CD4-positive, alpha-beta T cell treated with Interleukin-12 subunit alpha and Interleukin-12 subunit beta, for 1 hour (primary cell): ENCODE results near the gene GLS.
"Not testable (repeated sequence)": the region's sequence is repeated elsewhere in the genome, so short reads cannot be mapped to it uniquely, and the experiment has no call there.

ENCODE experiments used
- DNase-seq: peaks from one replicate; pipeline ENCODE4 v3.0.0-alpha.2; 2020

Gene GLS

DNA sequence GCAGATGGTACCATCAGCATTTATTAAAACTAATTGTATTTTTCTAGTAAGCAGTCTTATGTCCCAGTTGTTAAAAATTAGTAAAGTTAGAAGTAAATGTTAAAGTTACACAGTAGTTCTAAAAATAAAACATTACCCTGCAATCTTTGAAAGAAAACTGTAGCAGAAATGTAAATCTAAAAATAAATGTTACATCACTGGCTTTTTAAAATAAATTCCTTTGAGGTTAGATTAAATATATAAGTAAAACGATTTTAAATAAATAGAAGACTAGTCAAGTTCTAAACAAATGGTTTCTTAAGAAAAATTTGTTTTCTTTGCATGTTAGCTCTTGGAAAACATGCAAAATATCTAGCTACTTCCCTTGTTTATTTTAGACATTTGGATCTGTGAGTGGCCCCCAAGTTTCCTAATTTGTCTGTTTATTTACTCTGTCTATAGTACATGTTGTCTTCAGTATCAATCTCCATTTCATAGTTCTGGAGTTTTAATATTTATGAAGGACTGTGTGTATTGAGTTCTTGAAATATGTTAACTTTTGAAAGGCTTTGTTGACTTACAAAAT, 58.2 kb downstream of the GLS start:
- DNase-seq: no peak

DNA sequence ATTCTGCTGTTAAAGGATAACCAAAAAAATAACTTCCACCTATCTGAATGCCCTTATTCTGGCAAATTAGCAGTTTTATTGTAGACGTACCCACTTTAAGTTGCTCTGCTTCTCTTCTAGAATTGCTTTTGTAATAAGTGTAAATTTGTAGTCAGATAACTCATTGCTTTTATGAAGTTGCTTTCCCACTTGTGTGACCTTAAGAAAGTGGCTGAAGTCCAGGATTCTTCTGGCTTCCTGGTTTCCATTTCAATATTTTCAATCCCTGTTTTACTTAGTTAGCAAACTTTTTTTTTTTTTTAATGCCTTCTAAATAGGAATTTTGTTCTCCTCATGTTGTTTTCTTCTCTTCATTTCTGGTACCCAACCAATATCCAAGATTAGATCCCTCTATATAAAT, 59.8 kb downstream of the GLS start:
- DNase-seq: no peak

DNA sequence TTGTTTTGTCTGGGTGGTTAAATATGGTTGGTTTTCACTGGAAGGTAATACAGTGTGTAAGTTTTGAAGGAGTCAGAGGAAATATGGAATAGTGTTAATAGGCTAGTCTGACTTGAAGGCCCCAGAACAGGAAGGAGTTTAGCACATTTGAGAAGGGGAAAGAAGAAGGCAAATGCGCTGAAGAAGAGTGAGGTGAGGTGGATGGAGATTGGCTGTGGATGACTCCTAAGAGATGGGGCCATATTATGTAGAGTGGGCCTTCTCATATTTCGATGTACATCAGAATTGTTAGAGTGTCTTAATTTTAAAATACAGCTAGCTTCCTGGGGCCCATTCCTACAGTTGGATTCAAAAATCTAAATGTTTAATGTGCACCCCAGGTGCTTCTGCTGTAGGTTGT, 61.0 kb downstream of the GLS start:
- no peak for DNase-seq

DNA sequence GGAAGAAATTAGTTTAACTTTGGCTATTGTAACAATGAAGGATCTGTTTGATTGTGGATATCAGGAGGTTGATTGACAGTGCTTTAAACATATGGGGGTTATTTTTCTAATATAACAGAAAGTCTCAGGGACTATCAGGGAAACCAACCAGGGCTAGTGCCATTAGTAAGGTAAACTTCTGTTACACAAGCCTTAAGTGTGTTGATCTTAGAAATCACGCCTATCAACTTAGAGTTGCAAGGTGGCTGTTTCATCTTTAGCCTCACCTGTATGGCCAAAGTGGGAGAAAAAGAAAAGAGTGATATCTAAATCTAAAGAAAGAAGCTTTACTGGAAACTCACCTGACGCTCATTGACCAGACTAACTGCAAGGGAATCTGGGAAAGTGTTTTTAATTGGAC, 62.1 kb downstream of the GLS start:
- DNase-seq: no peak

DNA sequence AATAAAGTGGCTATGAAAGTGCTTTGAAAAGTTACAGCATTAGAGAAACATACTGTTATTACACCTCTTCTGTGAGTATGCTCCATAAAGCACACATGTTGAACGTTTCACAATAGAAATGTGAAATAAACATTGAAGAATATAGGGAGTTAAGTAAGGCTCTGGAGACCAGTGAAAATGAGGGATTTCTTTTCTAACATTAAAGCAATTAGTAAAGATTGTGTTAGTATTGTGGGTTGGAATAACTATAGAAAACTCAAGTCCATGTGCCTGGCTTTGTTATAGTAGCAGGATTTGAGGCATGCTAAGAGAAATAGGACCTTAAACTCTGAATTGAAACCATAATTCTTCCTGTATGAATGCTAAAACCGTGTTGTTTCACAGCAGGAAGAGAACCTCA, 63.1 kb downstream of the GLS start:
- DNase-seq: no peak

DNA sequence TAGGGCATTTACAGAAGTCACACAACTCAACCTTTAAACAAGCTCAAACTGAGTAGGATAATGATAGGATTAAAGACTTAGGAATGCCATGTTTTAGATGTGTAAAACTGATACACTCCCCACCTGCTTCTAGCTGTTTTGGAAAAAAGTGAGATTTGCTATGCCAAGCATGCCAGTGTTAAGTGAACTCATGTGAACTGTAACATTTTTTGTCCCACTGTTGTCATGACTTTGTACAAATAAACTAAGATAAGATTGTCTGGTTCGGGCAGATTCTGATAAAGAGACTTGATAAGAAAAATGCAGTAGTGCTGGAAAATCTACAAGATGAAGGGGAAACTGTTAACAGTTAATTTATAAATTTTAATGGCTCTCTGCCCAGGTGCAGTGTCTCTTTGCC, 66.5 kb downstream of the GLS start:
- DNase-seq: peak; percentile 21

DNA sequence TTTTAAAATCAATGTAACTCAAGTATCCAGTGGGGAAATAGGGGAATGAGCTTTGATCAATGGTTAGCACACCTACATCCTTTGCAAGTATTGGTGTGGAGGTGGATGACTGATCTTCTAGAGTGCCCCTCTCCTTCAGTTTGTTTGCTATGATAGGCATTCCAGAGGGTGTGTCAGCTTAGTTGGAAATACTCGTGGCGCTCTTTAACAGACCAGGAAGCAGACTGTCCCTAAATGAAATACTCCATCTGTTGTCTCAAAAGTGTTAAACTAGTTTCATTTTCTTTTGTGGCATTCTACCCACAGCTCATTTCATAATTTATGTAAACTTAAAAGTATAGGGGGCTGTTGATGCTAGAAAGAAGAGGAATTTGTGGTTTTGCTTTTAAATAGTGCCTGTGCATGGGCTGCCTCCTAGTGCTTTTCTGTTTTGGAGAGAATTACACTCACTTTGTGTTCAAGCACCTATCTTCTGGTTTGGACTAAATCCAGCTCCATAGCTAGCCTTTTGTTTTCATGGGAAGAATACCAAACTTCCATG, 67.2 kb downstream of the GLS start:
- DNase-seq: peak; percentile 38

DNA sequence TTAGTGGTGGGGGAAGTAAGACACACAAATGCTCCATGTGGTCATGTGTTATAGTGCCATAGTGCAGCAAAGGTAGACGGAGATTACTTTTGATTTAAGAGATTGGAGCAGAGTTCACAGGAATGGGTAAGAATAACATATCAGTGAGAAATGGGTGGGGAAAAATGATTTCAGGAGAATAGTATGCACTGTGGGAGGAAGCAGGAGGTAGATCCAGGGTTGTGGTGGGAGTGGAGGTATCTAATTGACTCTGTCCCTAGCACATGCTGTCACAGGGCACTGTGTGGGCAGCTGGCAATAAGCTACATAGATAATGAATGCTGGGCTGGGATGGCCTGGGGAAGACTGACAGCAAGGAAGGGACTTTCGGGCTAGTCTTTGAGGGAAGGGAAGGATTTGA, 68.0 kb downstream of the GLS start:
- DNase-seq: no peak

DNA sequence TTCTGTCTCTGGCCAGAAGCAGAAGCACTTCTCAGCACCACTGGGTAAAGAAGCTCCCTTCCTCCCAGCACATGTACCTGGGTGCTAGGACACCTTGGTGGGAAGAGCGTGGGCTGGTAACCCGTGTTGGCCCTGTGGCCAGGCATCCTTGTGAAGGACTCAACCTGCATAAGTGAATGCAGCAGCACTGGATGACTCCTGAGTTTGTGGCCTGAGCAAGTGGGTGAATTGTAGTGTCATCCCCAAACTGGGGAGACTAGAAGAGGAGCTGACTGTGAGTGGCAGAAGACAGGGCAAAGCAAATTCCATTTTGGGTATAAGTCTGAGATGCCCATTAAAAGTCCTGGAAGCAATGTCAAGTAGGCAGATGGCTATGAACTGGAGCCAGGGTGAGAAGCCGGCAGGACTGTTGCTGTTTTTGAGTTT, 70.0 kb downstream of the GLS start:
- DNase-seq: no peak

DNA sequence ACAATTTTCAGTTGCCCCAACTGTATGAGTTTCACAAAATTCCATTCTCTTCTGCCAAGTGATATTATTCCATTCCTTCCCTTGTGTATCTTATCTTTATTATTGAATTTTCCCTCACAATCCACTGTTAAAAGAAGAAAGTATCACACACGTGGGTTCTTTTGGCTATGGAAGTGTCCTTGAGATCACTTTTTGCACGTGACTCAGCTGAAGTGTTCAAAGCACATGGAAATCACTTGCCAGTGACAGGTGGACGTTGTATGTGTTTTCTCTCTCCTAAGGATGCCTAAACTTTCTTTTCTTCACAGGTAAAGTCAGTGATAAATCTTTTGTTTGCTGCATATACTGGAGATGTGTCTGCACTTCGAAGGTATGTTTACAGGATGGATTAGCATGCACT, 72.6 kb downstream of the GLS start:
- no peak for DNase-seq

DNA sequence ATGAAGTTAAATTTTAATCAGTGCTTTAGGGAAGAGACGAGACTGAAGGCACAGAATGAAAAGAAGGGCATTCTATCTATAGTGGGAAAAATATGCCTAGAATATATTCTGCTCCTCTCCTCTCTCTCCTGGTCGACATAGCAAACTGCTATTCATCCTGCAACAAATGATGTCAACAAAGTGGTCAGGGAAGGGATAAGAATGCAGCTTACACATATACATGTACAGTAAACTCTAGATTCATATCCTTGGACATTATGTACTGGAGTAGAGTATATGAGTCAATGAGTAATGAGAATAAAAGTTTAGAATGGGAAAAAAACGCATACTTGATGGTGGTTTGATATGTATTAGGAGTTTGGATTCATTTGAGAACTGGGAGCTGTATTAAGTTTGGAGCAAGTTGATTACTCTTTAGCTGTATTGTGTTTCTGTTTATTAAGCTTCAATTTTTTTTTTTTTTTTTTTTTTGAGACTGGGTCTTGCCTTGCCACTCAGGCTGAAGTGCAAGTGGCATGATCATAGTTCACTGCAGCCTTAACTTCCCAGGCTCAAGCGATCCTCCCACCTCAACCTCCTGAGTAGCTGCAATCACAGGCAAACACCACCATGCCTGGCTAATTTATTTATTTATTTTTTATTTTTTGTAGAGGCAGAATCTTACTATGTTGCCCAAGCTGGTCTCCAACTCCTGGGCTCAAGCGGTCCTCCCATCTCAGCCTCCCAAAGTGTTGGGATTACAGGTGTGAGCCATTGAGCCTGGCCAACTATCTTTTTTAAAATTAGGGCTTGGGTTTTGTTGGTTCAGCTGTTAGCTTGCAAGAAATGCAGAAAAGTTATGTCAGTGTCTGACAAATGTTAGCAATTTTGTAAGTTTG, 79.5 kb downstream of the GLS start:
- DNase-seq: no peak

DNA sequence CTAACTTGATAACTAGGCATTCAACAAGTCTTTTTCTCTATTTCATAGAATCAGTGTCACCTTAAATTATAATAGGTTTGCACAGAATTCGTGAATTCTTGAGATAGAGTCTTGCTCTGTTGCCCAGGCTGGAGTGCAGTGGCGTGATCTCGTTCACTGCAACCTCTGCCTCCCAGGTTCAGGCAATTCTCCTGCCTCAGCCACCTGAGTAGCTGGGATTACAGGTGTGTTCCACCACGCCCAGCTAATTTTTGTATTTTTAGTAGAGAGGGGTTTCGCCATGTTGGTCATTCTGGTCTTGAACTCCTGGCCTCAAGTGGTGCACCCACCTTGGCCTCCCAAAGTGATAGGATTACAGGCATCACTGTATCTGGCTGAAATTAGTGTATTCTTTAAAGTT, 80.5 kb downstream of the GLS start:
- not testable (repeated sequence) for DNase-seq

DNA sequence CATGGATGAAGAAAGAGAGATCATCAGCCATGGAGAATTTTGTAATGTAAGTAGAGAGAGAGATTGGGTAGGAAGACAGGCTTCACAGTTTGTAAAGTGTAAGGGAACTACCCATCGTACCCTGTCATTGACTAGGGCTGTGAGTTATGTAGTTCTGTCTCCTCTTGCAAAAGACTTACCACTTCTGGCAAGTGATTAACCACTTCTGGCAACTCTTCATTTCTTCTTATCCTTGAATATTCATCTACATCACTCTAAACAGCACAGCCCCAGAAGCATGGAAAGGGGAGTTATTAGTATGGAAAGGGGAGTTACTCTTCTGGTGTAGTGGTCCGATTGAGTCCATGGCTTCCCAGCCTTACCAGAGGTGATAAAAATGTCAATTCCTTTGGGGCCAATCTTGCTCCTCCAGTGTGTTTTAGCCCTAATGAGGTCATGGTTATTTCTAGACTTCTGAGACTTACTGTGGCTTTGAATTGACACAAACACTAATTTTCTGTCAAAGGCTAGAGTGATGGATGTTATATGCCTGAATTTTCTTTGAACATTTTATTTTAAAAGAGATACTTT, 81.4 kb downstream of the GLS start:
- no peak for DNase-seq

DNA sequence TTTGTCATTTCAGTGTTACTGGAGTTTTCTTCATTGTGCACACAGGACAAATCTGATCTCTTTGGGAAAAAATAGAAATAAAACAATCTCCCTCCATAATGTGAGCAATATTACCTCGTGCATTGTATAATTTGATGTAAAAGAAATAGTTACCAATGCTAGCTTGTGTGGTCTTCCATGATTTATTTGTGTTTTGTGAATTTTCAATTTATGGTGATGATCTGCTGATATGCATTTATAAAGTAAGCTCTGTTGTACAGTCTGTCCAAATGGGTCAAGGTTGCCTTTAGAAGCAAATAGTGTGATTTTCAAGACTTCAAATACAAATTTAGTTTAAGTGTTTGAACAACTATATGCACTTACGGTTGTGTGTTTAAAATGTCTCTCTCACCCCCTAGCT, 82.5 kb downstream of the GLS start:
- DNase-seq: no peak

DNA sequence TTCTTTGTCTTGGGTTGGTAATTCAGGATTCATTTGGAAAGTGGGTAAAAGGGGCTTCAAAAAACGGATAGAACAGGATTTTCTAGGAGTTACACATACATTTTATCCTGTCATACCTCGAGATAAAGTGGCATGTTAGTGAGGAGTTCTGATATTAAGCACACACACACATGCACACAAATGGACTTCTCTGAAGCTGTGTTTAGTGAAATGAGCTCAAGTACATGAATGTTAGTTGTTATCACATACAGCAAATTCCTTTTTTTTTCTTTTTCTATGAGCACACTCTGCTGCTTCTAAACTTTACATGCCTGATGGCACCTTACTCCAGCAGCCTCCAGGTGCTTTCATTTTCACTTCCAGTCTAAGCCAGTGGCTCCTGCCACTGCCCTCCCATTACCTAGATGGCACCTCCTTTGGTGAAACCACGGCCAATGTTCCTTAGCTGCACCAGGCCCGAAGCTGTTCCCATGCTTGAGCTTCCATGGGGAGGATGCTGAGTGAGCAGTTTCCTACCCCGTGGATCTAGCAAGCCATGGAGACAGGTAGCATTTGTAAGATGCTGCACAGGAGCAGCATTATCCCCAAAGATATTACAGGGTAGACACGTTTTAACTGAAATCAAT, 83.7 kb downstream of the GLS start:
- DNase-seq: peak; percentile 14

DNA sequence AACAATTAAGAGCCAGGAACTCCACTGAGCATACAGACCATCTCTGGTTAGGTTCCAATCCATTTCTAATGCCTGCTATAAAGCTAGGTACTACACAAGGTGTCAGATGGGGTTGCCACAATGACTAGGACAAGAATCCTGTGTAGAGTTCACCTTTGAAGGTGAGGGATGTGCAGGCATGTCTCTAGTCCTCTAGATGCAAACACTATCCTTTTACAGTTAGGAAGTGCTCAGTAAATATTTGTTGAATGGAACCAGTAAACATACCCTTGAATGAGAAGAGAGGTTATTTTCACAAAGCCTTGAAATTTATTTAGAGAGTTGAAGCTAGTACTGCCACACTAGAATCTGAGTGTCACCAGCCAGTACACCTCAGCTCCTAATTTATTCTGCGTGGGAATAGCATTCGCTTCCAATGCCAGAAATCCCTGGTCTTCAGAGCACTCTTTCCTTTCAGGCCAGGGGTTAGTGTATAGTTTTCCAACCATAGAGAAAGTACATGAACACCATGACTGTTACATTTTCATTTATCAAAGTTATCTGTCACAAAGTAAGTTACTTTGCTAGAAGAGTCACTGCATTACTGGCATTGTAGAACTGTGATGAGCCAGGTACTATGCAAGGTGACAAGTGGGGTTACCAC, 85.1 kb downstream of the GLS start:
- DNase-seq: no peak

DNA sequence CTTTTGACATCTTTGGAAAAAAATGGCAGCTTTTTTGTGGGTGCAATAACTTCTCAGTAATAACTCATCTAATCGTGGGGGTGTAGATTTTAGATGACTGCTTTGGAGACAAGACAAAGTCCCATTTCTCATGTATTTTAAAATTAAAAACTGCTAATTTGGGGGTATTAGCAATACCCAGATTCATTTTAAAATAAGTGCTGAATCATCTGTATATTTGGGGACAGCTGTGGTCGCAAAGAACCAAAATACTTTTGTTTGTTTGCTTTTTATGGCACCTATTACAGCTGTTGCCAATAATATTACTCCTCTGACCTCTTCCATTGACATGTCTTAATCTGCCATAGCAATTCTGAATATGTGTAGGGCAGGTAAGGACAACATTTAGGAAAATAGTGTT, 87.9 kb downstream of the GLS start:
- DNase-seq: no peak

DNA sequence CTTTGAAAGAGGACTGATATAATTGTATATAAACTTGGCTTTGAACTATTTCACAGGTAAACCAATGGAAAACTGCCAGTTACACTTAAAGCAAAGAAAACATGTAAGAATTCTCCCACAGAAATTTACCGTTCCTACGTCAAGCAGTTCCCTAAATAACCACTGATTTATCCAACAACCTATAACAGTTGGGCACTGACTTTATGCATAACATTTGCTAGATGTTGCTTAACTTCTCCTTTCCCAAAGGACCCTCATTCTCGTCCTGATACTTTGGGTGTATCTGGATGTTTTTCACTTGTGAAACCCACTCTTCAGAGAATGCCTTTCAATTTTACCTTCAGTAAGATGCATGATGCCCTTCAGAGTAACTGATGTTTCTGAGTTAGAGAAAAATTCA, 89.5 kb downstream of the GLS start:
- no peak for DNase-seq

DNA sequence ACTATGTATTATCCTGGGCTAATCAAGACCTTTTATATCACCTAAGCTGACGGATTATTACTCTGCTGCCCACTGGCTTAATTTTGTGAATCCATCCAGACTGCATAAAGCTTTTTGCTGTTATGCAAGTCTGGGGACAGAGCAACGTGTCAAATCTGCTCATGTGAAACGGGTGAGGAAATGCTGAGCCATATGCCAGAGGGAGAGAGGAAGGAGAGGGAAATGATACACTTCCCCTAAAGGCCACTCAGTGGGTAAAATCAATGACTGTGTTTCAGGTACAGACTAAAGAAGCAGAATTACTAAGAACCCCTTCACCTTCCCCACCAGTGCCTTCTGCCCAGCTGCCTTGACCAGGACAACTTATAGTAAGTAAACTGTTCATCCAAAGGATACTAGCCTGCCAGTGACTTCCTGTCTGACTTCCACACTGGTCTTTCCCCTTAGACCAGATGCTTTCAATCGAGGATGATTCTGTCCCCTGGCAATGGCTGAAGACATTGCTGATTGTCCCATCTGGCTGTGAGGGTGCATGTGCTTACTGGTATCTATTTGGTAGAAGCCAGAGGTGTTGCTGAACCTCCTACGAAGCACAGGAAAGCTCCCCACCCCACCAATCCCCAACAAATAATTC, 90.4 kb downstream of the GLS start:
- no peak for DNase-seq

DNA sequence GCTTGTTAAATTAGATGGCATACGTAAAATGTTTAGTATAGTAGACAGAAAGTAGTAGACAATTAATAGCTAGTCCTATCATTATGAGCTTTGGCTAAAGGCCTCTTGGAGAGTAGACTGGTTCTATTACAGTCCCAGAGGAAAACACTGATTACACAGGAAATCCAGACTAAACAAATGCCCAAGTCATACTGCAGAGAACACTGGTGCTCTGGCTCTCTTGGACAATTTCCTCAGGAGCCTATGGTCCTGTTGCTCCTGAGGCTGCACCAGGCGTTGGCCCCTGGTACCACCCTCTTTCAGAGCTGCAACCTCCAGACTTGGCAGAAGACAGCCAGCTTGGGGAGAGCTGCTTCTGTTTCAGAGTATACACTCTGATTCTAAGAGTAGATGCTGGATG, 91.6 kb downstream of the GLS start:
- no peak for DNase-seq

DNA sequence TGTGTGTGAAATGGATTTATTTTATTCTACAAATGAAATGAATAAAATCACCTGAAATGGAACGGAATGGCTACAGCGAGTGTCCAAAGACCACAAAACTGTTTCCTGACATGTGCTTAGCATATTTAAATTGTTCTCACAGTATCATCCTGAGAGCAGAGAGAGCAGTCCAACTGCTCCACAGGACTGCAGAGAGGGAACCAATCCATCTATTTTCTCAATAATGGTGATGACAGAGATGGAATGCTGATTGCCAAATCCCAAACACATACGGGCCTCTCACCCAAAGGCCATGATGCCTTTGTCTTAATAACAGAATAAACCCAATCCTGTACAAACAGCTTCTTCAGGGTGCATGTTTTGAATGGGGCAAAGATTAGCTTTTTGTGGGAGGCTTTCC, 92.2 kb downstream of the GLS start:
- no peak for DNase-seq

DNA sequence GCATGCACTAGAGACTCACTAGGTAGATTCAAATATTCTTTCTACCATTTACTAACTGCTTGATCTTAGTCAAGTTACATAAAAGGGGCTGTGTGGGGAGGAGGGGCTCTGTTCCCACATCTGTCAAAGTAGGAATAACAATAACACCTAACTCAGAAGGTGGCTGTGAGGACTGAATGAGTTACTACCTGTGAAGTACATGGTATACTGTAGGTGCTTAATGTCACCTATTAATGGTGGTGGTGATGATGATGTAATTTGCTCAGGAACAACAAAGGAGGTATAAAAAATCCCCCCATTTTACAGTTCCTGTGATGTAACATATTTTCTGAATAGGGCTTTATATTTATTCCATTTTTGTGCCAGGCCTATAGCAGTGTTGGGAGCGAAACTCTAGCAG, 92.6 kb downstream of the GLS start:
- DNase-seq: no peak
